ENCODE results near the gene OR8K3.

OR8K3 gene

DNA sequence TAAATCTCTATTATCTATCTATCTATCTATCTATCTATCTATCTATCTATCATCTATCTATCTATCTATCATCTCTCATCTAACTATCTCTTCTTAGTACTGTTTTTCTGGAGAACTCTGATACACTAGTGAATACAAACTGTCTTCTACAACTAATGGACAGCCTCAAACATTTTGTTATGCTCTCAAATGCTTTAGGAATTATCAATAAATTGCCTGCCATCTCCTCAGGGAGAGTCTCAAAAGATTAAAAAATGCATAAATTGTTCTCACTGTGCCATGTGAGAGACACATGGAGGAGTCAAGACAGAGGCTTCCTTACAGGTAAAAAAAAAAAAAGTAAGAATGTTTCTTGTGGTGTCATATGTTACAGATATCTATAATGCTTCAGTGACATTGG, at the start of gene OR8K3:
OR8K3 (plus strand) TSS at position 301 of the 400 bp plus-strand sequence. CDS start 3,163 bp downstream, outside the sequence.
- no peak for DNase-seq (ENCODE audit: low read depth)

DNA sequence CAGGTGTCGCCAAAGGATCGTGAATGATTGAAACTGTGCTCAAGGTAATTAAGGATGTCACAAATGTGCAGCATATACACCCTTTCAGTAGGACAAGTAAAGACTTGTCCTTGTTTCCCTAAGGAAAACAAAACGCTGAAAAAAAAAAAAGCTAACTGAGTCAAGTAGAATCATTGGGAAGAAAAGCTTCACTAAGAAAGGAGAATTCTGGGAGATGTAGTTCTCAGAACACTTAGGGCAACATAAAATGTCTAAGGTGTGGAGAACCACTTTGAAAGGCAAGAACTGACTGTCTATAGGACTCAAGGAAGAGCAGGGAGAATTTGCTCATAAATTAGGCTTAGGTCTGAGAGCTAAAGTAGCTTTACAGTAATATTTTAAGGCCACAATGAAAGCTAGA, 43.9 kb upstream of the OR8K3 start:
- DNase-seq (ENCODE audit: low read depth), result no peak

DNA sequence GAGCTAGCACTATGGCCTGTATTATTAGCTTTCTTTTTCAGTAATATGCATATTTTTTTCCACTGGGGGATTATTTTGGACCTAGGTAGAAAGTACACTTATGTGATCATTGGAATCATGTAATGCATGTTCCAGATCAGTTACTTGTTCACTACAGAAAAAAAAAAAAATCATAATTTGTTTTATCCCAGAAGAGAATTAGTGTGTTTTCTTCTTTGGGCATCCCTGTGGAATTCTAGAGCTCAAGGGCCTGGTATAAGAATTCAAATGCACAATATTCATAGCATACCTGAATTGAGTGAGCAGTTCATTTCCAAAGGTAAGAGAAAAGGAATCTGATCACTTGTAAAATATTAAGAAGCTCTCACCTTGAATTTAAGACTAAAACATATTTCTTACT, 41.1 kb upstream of the OR8K3 start, which contains the start of gene OR5T1:
OR5T1 (plus strand) TSS at position 301 of the 400 bp plus-strand sequence. CDS start 1,485 bp downstream, outside the sequence.
- DNase-seq (ENCODE audit: low read depth), result no peak

DNA sequence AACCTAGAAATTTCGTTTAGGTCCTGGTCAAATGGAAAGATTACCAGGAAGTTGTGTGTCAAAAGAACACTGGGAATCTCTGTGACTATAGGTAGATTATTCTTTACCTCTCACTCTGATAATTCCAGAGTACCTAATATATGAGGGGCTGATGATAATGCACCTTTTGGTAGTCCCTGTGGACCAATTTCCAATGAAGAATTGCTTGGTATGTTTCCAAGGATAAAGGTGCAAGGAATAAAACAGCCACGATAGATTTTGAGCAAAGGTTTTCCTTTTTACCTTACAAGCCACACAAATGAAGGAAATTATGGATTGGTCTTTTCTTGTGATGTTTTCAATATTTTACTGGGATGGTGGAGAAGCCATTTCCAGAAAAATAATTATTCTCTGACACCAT, 22.8 kb upstream of the OR8K3 start, which contains the start of gene OR8H1:
OR8H1 (minus strand) TSS at position 101 of the 400 bp plus-strand sequence. CDS start 1,192 bp downstream, outside the sequence.
- DNase-seq (ENCODE audit: low read depth), result no peak

DNA sequence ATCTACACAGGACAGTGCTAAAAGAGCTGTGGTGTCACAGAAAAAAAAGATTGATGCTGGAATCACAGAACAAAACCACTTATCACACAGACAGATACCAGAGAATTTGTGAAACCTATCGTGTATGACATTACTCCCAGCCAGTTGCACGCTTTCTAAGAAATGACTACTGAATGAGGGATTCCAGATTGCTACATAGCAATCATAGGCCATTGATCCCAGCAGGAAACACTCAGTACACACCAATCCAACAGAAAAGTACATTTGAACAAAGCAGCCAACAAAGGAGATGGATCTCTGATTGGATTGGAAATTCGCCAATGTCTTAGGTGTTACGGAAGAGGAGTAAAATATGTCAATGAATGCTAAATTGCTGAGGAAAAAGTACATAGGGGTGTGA, 18.0 kb upstream of the OR8K3 start:
- DNase-seq (ENCODE audit: low read depth), result no peak

DNA sequence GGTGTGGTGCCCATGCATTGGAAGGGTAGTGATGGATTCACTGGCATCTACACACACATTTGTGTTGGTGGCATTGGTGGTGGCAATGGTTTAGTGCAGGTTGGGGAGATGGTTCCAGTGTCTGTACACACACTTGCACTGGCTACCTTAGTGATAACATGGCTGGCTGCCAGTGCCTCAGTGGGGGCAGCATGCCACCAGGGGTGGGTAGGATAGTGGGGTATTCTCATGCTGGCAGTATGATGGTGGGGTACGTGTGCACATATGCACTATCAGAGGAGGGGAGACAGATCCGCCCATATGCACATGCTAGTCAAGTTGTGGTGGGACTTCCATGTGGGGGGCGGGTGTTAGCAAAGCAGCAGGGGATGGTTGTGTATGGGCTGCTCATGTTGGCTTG, 7.1 kb upstream of the OR8K3 start:
- no peak for DNase-seq (ENCODE audit: low read depth)

DNA sequence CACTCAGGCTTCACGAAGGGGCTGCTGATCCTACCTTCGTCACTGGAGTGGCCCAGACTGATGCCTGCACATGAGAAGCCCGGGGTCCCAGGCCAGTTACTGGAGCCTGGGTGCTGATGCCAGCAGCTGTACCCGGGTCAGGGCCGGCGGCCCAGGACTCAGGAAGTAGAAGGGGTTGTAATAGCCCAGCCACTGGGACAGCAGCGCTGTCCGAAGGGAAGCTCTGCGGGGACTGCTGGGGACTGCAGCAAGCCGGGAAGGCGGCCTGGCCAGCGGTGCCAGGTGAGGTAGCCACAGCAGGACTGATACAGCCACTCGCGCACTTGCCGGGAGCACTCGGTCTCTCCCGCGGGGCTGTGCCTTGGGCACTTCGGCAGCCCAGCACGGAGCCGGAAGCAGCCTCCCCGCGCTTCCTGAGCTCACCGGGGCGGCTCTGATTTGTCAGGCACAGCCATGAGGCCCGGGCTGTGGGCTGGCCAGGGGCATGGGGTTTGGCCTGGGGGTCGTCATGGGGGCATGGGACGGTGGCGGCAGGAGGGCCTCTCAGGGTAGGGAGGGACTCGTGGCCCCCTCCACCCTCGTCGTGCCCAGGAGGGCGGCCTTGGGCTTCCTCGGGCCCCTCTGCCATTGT, 17.0 kb downstream of the OR8K3 start:
- DNase-seq (ENCODE audit: low read depth), result no peak

DNA sequence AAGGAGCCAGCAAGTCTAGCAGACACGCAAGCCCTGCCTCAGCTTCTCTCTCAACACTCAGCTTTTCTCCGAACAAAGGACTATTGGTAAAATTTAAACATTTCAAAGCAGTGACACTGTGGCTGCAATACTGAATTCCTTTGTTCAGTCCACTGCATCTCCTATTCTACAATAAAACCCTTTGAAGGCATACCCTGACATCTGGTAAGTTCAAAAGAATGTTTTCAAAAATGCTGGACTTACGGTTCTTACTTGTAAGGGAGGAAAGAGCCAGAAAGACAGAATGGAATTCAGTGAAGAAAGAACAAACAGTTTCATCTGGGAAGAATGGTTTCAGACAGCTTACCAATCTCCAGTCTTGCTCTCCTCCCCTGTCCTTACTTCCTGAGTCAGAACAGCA, 18.2 kb downstream of the OR8K3 start:
- no peak for DNase-seq (ENCODE audit: low read depth)

DNA sequence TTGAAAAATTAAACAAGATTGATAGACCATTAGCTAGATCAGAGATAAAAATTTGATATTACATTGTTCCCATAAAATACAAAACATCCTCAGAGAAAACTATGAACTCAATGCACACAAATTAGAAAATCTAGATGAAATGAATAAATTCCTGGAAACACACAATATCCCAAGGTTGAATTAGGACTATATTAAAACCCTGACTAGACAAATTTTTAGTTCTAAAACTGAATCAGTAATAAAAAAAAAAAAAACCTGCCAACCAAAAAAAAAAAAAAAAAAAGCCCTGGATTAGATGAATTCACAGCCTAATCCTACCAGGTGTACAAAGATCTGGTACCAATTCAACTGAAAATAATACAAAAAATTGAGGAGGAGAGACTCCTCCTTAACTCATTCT, 25.3 kb downstream of the OR8K3 start:
- DNase-seq (ENCODE audit: low read depth), result no peak

DNA sequence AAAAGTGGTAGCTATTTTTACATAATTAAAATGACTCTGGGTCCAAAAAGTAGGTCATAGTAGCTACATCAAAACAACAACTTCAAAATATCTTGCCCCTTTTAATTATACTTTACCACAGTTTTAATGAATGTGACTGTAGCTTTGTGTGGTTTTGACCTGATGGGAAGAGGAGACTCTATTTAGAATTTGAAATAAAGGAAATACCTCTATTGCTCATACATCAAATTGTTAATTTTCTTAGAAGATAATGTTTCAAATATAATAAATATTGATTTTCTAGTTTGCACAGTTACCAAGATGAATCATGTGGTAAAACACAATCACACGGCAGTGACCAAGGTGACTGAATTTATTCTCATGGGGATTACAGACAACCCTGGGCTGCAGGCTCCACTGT, 30.8 kb downstream of the OR8K3 start, which contains the start of gene OR8K1:
OR8K1 (plus strand) TSS at position 301 of the 400 bp plus-strand sequence; CDS start at position 301, 0 bp downstream.
- DNase-seq (ENCODE audit: low read depth), result no peak

DNA sequence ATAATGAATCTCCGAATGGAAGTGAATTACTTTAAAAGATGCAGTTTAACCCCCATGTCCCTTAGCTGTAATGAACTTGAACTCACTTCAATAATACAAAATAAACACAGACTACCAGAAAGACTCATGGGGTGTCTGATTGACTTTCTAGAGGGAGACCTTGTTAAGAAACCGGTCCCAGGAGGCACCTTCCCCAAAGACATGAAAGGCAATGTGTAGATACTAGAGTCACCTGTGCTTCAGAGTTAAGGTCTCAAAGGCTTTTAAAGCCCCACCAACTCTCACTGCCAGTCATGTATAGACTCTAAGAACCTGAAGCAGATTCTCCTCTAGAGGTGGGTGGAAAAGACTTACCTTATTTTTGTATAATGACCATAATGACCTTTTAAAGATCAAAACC, 39.0 kb downstream of the OR8K3 start, which contains the start of gene OR8J1:
OR8J1 (plus strand) TSS at position 301 of the 400 bp plus-strand sequence. CDS start 5,956 bp downstream, outside the sequence.
- no peak for DNase-seq (ENCODE audit: low read depth)
